Kidney capillary endothelial cell (primary cell): Measurements from ENCODE around the gene GDPGP1.
A peak's percentile ranks its signal among the peaks of the same experiment; 100 is the strongest.
"Not testable (repeated sequence)": the region's sequence is repeated elsewhere in the genome, so short reads cannot be mapped to it uniquely, and the experiment has no call there.

ENCODE experiments used
- DNase-seq: peaks from one replicate; pipeline ENCODE4 v3.0.0-alpha.2; 2018; ENCODE audit warnings: low spot score

The GDPGP1 gene

GRCh38 chr15:90261811-90262210 lies 27.8 kb downstream of the GDPGP1 start:
- peak; percentile 52 for DNase-seq

GRCh38 chr15:90262426-90262825 lies 28.4 kb downstream of the GDPGP1 start:
- DNase-seq = no peak

- no peak for DNase-seq
Measured at GRCh38 chr15:90264671-90265070, 30.7 kb downstream of the GDPGP1 start.

GRCh38 chr15:90265271-90266060 lies 31.5 kb downstream of the GDPGP1 start, which contains the start of gene NGRN:
Gene NGRN (plus strand): TSS chr15:90265672. CDS start chr15:90265713, 41 bp downstream.
- peak; percentile 89 for DNase-seq

- DNase-seq = no peak
Measured at GRCh38 chr15:90266061-90266431, 32.0 kb downstream of the GDPGP1 start.

GRCh38 chr15:90266485-90266884 lies 32.5 kb downstream of the GDPGP1 start:
- no peak for DNase-seq

- DNase-seq = no peak
Measured at GRCh38 chr15:90268415-90268814, 34.4 kb downstream of the GDPGP1 start.

GRCh38 chr15:90270502-90271150 lies 36.6 kb downstream of the GDPGP1 start:
- DNase-seq = no peak

- DNase-seq = no peak
Measured at GRCh38 chr15:90271459-90272166, 37.6 kb downstream of the GDPGP1 start.

GRCh38 chr15:90278467-90278866 lies 44.5 kb downstream of the GDPGP1 start:
- not testable (repeated sequence) for DNase-seq

GRCh38 chr15:90280743-90281142 lies 46.7 kb downstream of the GDPGP1 start:
- DNase-seq = not testable (repeated sequence)

- DNase-seq = not testable (repeated sequence)
Measured at GRCh38 chr15:90281637-90282036, 47.6 kb downstream of the GDPGP1 start.

- peak; percentile 38 for DNase-seq
Measured at GRCh38 chr15:90286678-90287077, 52.7 kb downstream of the GDPGP1 start.

GRCh38 chr15:90287101-90287500 lies 53.1 kb downstream of the GDPGP1 start:
- no peak for DNase-seq

- DNase-seq = no peak
Measured at GRCh38 chr15:90287946-90288345, 53.9 kb downstream of the GDPGP1 start.

- no peak for DNase-seq
Measured at GRCh38 chr15:90291679-90292356, 57.8 kb downstream of the GDPGP1 start.

GRCh38 chr15:90293040-90293810 lies 59.2 kb downstream of the GDPGP1 start:
- DNase-seq = peak; percentile 33

GRCh38 chr15:90294159-90294558 lies 60.1 kb downstream of the GDPGP1 start:
- DNase-seq = no peak

GRCh38 chr15:90294601-90295269 lies 60.7 kb downstream of the GDPGP1 start:
- no peak for DNase-seq

- DNase-seq = no peak
Measured at GRCh38 chr15:90295270-90295648, 61.2 kb downstream of the GDPGP1 start.
